NCI-H2227 (cell line): ENCODE results near the gene PHYHD1.
"Not testable (repeated sequence)": the region's sequence is repeated elsewhere in the genome, so short reads cannot be mapped to it uniquely, and the experiment has no call there.

ENCODE experiments used
- DNase-seq: peaks from one replicate; lab custom pipeline; 2025; ENCODE audit not compliant: unreplicated experiment; lab: John Stamatoyannopoulos, UW

Gene PHYHD1

GRCh38 chr9:128947527-128948301 lies 26.9 kb downstream of the PHYHD1 start, which contains the start of the genes DOLK and NUP188:
Gene DOLK, minus strand, starts transcription at chr9:128947603. Its CDS starts 300 bp downstream, at chr9:128947303.
Gene NUP188, plus strand, starts transcription at chr9:128947699. Its CDS starts 21 bp downstream, at chr9:128947720.
- peak; percentile 95 for DNase-seq

- DNase-seq, result not testable (repeated sequence)
Observed at GRCh38 chr9:128961403-128961802, 40.6 kb downstream of the PHYHD1 start.

GRCh38 chr9:128969491-128969890 lies 48.7 kb downstream of the PHYHD1 start:
- no peak for DNase-seq

- DNase-seq, result no peak
Observed at GRCh38 chr9:128972956-128973355, 52.2 kb downstream of the PHYHD1 start.

- DNase-seq, result no peak
Observed at GRCh38 chr9:128979111-128979510, 58.3 kb downstream of the PHYHD1 start.

- no peak for DNase-seq
Observed at GRCh38 chr9:128983536-128983935, 62.8 kb downstream of the PHYHD1 start.

GRCh38 chr9:128986671-128987070 lies 65.9 kb downstream of the PHYHD1 start:
- no peak for DNase-seq

GRCh38 chr9:128987805-128988204 lies 67.0 kb downstream of the PHYHD1 start:
- DNase-seq, result no peak
